22Rv1 (cell line): ENCODE data around the gene MRPS18A.

Source experiments
- ZFX ChIP-seq: fragments of 450-650 bp; IDR thresholded peaks from 2 replicates; pipeline ENCODE4 v1.6.1; 2017; ENCODE audit warnings: antibody characterized with exemption, borderline replicate concordance
- TF ChIP-seq, protein P1 (sequence below): fragments of 450-650 bp; IDR thresholded peaks from 2 replicates; pipeline ENCODE4 v1.5.1; 2017; ENCODE audit warnings: mild to moderate bottlenecking

GRCh38 chr6:43722920-43723545 is 35.4 kb upstream of the MRPS18A start:
- TF ChIP-seq, protein P1, sequence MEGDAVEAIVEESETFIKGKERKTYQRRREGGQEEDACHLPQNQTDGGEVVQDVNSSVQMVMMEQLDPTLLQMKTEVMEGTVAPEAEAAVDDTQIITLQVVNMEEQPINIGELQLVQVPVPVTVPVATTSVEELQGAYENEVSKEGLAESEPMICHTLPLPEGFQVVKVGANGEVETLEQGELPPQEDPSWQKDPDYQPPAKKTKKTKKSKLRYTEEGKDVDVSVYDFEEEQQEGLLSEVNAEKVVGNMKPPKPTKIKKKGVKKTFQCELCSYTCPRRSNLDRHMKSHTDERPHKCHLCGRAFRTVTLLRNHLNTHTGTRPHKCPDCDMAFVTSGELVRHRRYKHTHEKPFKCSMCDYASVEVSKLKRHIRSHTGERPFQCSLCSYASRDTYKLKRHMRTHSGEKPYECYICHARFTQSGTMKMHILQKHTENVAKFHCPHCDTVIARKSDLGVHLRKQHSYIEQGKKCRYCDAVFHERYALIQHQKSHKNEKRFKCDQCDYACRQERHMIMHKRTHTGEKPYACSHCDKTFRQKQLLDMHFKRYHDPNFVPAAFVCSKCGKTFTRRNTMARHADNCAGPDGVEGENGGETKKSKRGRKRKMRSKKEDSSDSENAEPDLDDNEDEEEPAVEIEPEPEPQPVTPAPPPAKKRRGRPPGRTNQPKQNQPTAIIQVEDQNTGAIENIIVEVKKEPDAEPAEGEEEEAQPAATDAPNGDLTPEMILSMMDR, result no peak
- no peak for TF ChIP-seq ZFX
